B cell (primary cell): ENCODE measurements around the gene NLRP1. TPM values are rescaled to one million over a fixed set of nuclear protein-coding genes. Genes with fewer than 3 reads are reported as not detected.

Source experiments
- ATAC-seq: fragments of 200-7000 bp; cut with Tn5 transposase; one replicate; pipeline ENCODE4 v1.10.0; 2021; ENCODE audit warnings: low read depth, mild to moderate bottlenecking, moderate number of reproducible peaks, moderate library complexity
- CTCF ChIA-PET: fragments of 350-600 bp; sonication (Branson Sonifier 250); formaldehyde crosslinking; loops from one replicate; lab custom pipeline; 2021; ENCODE audit warnings: antibody characterized with exemption, inconsistent platforms; lab: Charles Lee
- POLR2A ChIA-PET: fragments of 350-600 bp; sonication (Branson Sonifier 250); formaldehyde crosslinking; loops from one replicate; lab custom pipeline; 2021; ENCODE audit warnings: antibody characterized with exemption; lab: Charles Lee
- DNase-seq: peaks from one replicate; pipeline ENCODE4 v3.0.0; 2013
- H2AFZ ChIP-seq: 2 replicates; pipeline ENCODE4 v1.6.1; 2012; ENCODE audit warnings: mild to moderate bottlenecking, low read depth, low read length; ENCODE audit not compliant: insufficient read depth, poor library complexity, severe bottlenecking
- H3K27ac ChIP-seq, 2 donors: 1 replicate in 1 of 2; 2 replicates in 1 of 2; pipeline ENCODE4 v1.5.1; 2012 to 2013; ENCODE audit warnings: low read length in 2 of 2, mild to moderate bottlenecking in 2 of 2, moderate library complexity in 1 of 2
- H3K27me3 ChIP-seq, 4 experiments: fragments of 200-600 bp in 1 of 4; sonication (generic) in 1 of 4; replicated peaks in 1 of 4; 1 replicate in 2 of 4; 2 replicates in 2 of 4; pipeline versions ENCODE4 v1.6.1 to v1.7.0; 2013 to 2016; ENCODE audit warnings: low read length in 3 of 4, mild to moderate bottlenecking in 2 of 4, mixed read lengths in 1 of 4, moderate library complexity in 1 of 4; ENCODE audit not compliant: insufficient read depth in 4 of 4, control insufficient read depth in 3 of 4; ENCODE audit errors: control extremely low read depth in 1 of 4
- H3K36me3 ChIP-seq, 2 experiments: replicated peaks in 1 of 2; 1 replicate in 1 of 2; 2 replicates in 1 of 2; pipeline versions ENCODE4 v1.6.1 to v1.7.1; 2013; ENCODE audit warnings: low read length in 1 of 2; ENCODE audit not compliant: insufficient read depth in 2 of 2, control insufficient read depth in 1 of 2; ENCODE audit errors: control extremely low read depth in 1 of 2, extremely low read depth in 1 of 2
- H3K4me1 ChIP-seq, 2 donors: fragments of 200-600 bp in 1 of 2; sonication (generic) in 1 of 2; 1 replicate in 1 of 2; 2 replicates in 1 of 2; pipeline versions ENCODE4 v1.5.1 to v1.6.1; 2013 to 2017; ENCODE audit warnings: low read length in 2 of 2; ENCODE audit not compliant: control insufficient read depth in 2 of 2, insufficient read depth in 2 of 2
- H3K4me2 ChIP-seq: replicated peaks from 2 replicates; pipeline ENCODE3; 2012; ENCODE audit warnings: mild to moderate bottlenecking, low read depth, low read length; ENCODE audit not compliant: poor library complexity, severe bottlenecking
- H3K4me3 ChIP-seq, 5 experiments: fragments of 200-600 bp in 1 of 5; sonication (generic) in 1 of 5; 1 replicate in 3 of 5; 2 replicates in 2 of 5; pipeline versions ENCODE4 v1.5.1 to v1.7.0; 2011 to 2016; ENCODE audit warnings: low read length in 4 of 5, mild to moderate bottlenecking in 4 of 5, low read depth in 2 of 5, control low read depth in 1 of 5, moderate library complexity in 1 of 5; ENCODE audit not compliant: insufficient read depth in 1 of 5; ENCODE audit errors: control extremely low read depth in 1 of 5, extremely low read depth in 1 of 5
- H3K79me2 ChIP-seq: fragments of 200-600 bp; sonication (generic); one replicate; pipeline ENCODE4 v1.6.0; 2016; ENCODE audit warnings: low read length; ENCODE audit not compliant: control insufficient read depth, insufficient read depth
- H3K9ac ChIP-seq: fragments of 200-600 bp; sonication (generic); 2 replicates; pipeline ENCODE4 v1.6.1; 2017; ENCODE audit warnings: mild to moderate bottlenecking, low read length, moderate library complexity
- H3K9me3 ChIP-seq, 3 donors: one replicate each; pipeline versions ENCODE4 v1.6.1 to v1.7.1; 2013; ENCODE audit warnings: low read length in 2 of 3; ENCODE audit not compliant: control insufficient read depth in 2 of 3, insufficient read depth in 1 of 3; ENCODE audit errors: control extremely low read depth in 1 of 3
- H4K20me1 ChIP-seq: 2 replicates; pipeline ENCODE4 v1.6.0; 2012; ENCODE audit warnings: mild to moderate bottlenecking, low read length; ENCODE audit not compliant: insufficient read depth, control insufficient read depth, poor library complexity, severe bottlenecking
- H3K27ac Mint-ChIP-seq: one replicate; pipeline ENCODE4 v1.8.0; 2021; ENCODE audit warnings: mixed read lengths
- H3K27me3 Mint-ChIP-seq: one replicate; pipeline ENCODE4 v1.8.0; 2021; ENCODE audit warnings: mixed read lengths
- H3K4me1 Mint-ChIP-seq: one replicate; pipeline ENCODE4 v1.8.0; 2021; ENCODE audit warnings: mixed read lengths
- H3K4me3 Mint-ChIP-seq: one replicate; pipeline ENCODE4 v1.8.0; 2021; ENCODE audit warnings: mixed read lengths
- H3K9me3 Mint-ChIP-seq: one replicate; pipeline ENCODE4 v1.8.0; 2022; ENCODE audit warnings: mixed read lengths; ENCODE audit not compliant: insufficient read depth
- EZH2 ChIP-seq: IDR thresholded peaks from 2 replicates; pipeline ENCODE4 v1.6.1; 2012; ENCODE audit warnings: borderline replicate concordance, low read depth, mild to moderate bottlenecking, moderate library complexity, low read length; ENCODE audit not compliant: insufficient read depth, poor library complexity, severe bottlenecking
- WGBS: methylation state at CpG from one replicate; pipeline ENCODE4 v1.1.5; 2013; ENCODE audit warnings: missing lambda C conversion rate; ENCODE audit not compliant: insufficient coverage; 5-methylcytosine and 5-hydroxymethylcytosine counted together
- intact Hi-C: fragments of 100-400 bp; cut with micrococcal nuclease; formaldehyde crosslinking; loops from one replicate; pipeline ENCODE4 v1.10.0; 2022
- polyA plus RNA-seq: library from polyadenylated mRNA; depleted of rRNA; stranded (reverse); fragments of >200 nt; gene quantifications from 2 replicates; pipeline ENCODE4 v1.2.3, GENCODE V29; 2012
- total RNA-seq, 2 donors: library from RNA; stranded (reverse); fragments of 120-200 nt in 1 of 2; gene quantifications; 1 replicate in 1 of 2; 2 replicates in 1 of 2; pipeline versions ENCODE4 v1.2.3 to v1.2.4, GENCODE V29; 2013 to 2022
- TF ChIP-seq, protein P1 (sequence below): fragments of 200-600 bp; IDR thresholded peaks from one replicate; pipeline ENCODE4 v1.8.0; 2022; ENCODE audit warnings: antibody characterized with exemption, mild to moderate bottlenecking

NLRP1 gene
- total and polyA plus RNA-seq, 2 donors (not counting 1 experiment from before 2014, with no cell fraction given) = 141 to 189 TPM

DNA sequence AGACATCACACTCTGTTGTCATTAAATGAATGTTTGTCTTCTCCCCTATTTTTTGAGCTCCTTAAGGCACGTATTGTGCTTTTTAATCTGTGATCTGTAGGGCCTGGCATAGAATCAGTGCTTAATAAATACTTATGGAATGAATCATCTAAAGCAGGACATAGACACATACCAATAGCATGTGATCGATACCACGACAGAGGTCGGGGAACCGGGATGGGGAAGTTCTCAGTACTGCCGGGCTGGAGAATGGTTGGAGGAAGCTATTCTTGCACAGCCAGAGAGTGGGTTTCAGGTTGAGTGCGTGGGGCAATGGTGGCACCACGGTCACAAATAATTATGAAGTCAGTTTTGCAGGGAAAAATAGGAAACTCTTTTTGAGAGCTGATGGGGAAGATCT, 26.8 kb downstream of the NLRP1 start:
- peaks cover 0 to 3% (median 0%) of the 10 kb centered on the region in 3 donors for H3K9me3 ChIP-seq
- Mint-ChIP-seq H3K4me3 (no peak overlapping the region), H3K4me1 (no peaks in the 10 kb centered on the region), H3K27ac (no peak overlapping the region), H3K27me3 (no peaks in the 10 kb centered on the region), H3K9me3 (no peaks in the 10 kb centered on the region)
- no peak for TF ChIP-seq EZH2
- TF ChIP-seq, protein P1, sequence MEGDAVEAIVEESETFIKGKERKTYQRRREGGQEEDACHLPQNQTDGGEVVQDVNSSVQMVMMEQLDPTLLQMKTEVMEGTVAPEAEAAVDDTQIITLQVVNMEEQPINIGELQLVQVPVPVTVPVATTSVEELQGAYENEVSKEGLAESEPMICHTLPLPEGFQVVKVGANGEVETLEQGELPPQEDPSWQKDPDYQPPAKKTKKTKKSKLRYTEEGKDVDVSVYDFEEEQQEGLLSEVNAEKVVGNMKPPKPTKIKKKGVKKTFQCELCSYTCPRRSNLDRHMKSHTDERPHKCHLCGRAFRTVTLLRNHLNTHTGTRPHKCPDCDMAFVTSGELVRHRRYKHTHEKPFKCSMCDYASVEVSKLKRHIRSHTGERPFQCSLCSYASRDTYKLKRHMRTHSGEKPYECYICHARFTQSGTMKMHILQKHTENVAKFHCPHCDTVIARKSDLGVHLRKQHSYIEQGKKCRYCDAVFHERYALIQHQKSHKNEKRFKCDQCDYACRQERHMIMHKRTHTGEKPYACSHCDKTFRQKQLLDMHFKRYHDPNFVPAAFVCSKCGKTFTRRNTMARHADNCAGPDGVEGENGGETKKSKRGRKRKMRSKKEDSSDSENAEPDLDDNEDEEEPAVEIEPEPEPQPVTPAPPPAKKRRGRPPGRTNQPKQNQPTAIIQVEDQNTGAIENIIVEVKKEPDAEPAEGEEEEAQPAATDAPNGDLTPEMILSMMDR = no peak
- H3K9ac ChIP-seq = no peak overlapping the region
- peaks cover 21% of the 10 kb centered on the region for H4K20me1 ChIP-seq
- no peaks in the 10 kb centered on the region for H3K4me1 ChIP-seq
- POLR2A ChIA-PET = no interaction called here
- no peak for DNase-seq
- CTCF ChIA-PET = no interaction called here
- no peaks in the 10 kb centered on the region for H3K79me2 ChIP-seq
- H2AFZ ChIP-seq = no peak overlapping the region
- H3K4me3 ChIP-seq = no peak overlapping the region
- ATAC-seq = no peak
- intact Hi-C loops = no loop called here
- H3K27ac ChIP-seq = no peak overlapping the region
- H3K4me2 ChIP-seq = no peak overlapping the region
- H3K27me3 ChIP-seq = no peaks in the 10 kb centered on the region
- WGBS = 75% methylated on average over 7 of the region's 8 CpGs
- H3K36me3 ChIP-seq = peaks cover 12 to 66% of the 10 kb centered on the region in 2 experiments

DNA sequence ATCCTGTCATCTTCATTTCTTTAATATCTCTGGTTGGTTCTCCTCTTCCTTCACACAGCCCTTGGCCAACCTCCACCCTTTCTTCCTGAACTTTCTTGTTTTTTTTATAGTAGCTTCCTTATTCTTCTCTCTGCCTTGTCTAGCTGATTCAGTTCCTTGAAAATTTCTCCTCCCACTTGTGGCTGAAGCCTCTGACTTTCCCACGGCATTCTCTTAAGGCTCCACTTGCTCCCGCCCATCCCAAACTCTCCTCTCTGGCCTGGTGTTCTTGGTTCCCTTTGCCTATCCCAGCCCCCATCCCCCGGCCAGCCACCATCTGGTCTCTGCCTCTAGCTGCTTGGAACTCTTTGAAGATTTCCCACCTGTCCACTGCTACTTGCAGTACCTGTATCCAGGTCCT, 29.1 kb downstream of the NLRP1 start:
- no peaks in the 10 kb centered on the region for H3K4me1 Mint-ChIP-seq
- POLR2A ChIA-PET = no interaction called here
- no peak overlapping the region for H3K4me2 ChIP-seq

More for the DNA sequence above, 29.1 kb downstream of the NLRP1 start:
- DNase-seq (no peak), ATAC-seq (no peak)
- H3K27me3 ChIP-seq = no peaks in the 10 kb centered on the region
- no peak overlapping the region for H3K27ac ChIP-seq
- no peak overlapping the region for H3K9ac ChIP-seq
- H2AFZ ChIP-seq = no peak overlapping the region
- no peak overlapping the region for H3K4me3 Mint-ChIP-seq
- no peaks in the 10 kb centered on the region for H3K27me3 Mint-ChIP-seq
- H3K9me3 Mint-ChIP-seq = no peaks in the 10 kb centered on the region
- H3K36me3 ChIP-seq = peaks cover 13 to 71% of the 10 kb centered on the region in 2 experiments
- H3K4me1 ChIP-seq = no peaks in the 10 kb centered on the region
- no peak for TF ChIP-seq EZH2
- TF ChIP-seq, protein P1 = no peak
- no peaks in the 10 kb centered on the region for H3K79me2 ChIP-seq
- intact Hi-C loops = no loop called here
- peaks cover 0 to 3% (median 0%) of the 10 kb centered on the region in 3 donors for H3K9me3 ChIP-seq
- H4K20me1 ChIP-seq = peaks cover 8% of the 10 kb centered on the region
- CTCF ChIA-PET = no interaction called here
- no peak overlapping the region for H3K4me3 ChIP-seq
- WGBS = 92% methylated on average over 3 of the region's 3 CpGs
- no peak overlapping the region for H3K27ac Mint-ChIP-seq
